Upper lobe of left lung (tissue), 6 donors: ENCODE results near the gene BCAS1. TPM values are rescaled to one million over a fixed set of nuclear protein-coding genes. Genes with fewer than 3 reads are reported as not detected.
A peak's percentile ranks its signal among the peaks of the same experiment; 100 is the strongest.

ENCODE experiments used
- ATAC-seq, 2 donors: fragments of 200-7000 bp; cut with Tn5 transposase; one replicate each; pipeline ENCODE4 v1.9.1; 2022; ENCODE audit warnings: mild to moderate bottlenecking in 2 of 2, moderate library complexity in 2 of 2; ENCODE audit not compliant: low FRiP score in 2 of 2
- DNase-seq, 2 donors: peaks; one replicate each; pipeline ENCODE4 v3.0.0-alpha.2; 2019 to 2020
- H3K27ac ChIP-seq, 4 donors: fragments of 200-600 bp; sonication (generic); one replicate each; pipeline ENCODE4 v1.5.1; 2016 to 2019
- H3K27me3 ChIP-seq, 4 donors: fragments of 200-600 bp; sonication (generic); one replicate each; pipeline ENCODE4 v1.5.1; 2017 to 2019
- H3K36me3 ChIP-seq, 4 donors: fragments of 200-600 bp; sonication (generic); one replicate each; pipeline ENCODE4 v1.5.1; 2016 to 2019
- H3K4me1 ChIP-seq, 4 donors: fragments of 200-600 bp; sonication (generic); one replicate each; pipeline ENCODE4 v1.5.1; 2018 to 2019
- H3K4me3 ChIP-seq, 4 donors: fragments of 200-600 bp; sonication (generic); one replicate each; pipeline ENCODE4 v1.5.1; 2017 to 2019; ENCODE audit warnings: mild to moderate bottlenecking in 2 of 4, moderate library complexity in 1 of 4
- H3K9me3 ChIP-seq, 4 donors: fragments of 200-600 bp; sonication (generic); one replicate each; pipeline ENCODE4 v1.5.1; 2018 to 2019
- EP300 ChIP-seq, 4 donors: sonication (generic); formaldehyde crosslinking; IDR thresholded peaks; one replicate each; pipeline ENCODE4 v1.5.1; 2017; ENCODE audit warnings: antibody characterized with exemption in 4 of 4, control low read depth in 2 of 4
- POLR2A ChIP-seq, 4 donors: fragments of 450-650 bp; IDR thresholded peaks; one replicate each; pipeline ENCODE4 v1.5.1; 2016 to 2017; ENCODE audit warnings: antibody characterized with exemption in 4 of 4, mild to moderate bottlenecking in 2 of 4
- POLR2AphosphoS5 ChIP-seq, 2 donors: sonication (generic); formaldehyde crosslinking; IDR thresholded peaks; one replicate each; pipeline ENCODE4 v1.5.1; 2017; ENCODE audit warnings: antibody characterized with exemption in 2 of 2
- WGBS, 2 donors: methylation state at CpG; one replicate each; pipeline ENCODE4 v1.1.5; 2017 to 2018; 5-methylcytosine and 5-hydroxymethylcytosine counted together
- total RNA-seq, 6 donors: library from RNA; depleted of rRNA in 4 of 6; stranded (reverse); fragments of >200 nt in 4 of 6; gene quantifications; one replicate each; pipeline versions ENCODE4 v1.1.0 to v1.2.1, GENCODE V29; 2016 to 2021
- TF ChIP-seq, protein P1 (sequence below), 6 experiments: fragments of 450-650 bp in 4 of 6; fragments of 200-600 bp in 2 of 6; sonication (generic) in 2 of 6; IDR thresholded peaks; one replicate each; pipeline ENCODE4 v1.5.1; 2016 to 2019; ENCODE audit warnings: antibody characterized with exemption in 6 of 6
- donor health status: DM: no; HTN: no; CAD: no; lungs with moderate emphysema.
- donor health status: DM: no; HTN: yes; CAD: no; lungs with severe emphysema.

BCAS1 gene
- total RNA-seq, 6 donors from 2014 or later: 0.74 to 11.2 (median 1.3) TPM

DNA sequence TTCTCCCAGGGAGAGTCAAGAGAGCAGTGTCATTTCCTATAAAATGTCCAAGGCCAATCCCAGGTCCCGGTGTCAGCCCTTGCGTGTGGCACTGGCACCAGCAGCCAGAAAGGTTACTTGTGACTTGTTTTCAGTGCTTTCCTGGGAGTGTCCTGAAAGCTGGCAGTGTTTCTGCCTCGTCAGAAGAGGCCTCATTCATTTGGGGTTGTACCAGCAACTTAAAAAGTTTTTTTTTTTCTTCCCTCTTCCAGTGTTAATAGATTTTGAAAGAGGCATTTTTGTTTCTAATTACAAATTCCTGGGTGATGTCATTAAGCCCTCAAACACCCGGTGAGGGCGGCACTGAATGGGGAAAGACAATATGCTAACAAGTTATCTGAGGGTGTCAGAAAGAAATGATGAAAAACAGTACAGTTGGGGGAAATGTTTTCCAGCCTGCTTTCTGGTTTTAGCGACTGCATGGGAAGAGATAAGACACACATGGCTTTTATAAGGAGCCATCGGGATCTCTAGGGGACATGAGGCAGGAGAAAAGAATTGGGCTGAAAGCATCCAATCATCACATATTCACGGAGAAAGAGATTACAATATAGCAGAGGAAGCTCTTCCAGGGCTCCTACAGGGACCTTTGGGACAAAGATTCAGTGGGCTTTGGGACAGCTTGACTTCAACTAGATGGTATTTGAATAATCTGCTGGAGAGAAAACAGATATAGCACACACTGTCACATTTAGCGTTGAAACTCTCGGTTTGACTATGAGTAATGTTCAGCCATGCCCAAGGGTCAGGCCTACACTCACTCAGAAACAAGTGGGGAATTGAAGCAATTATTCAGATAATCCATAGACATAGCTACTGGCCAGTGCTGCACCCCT lies 153.0 kb downstream of the BCAS1 start:
- Histone ChIP-seq H3K9me3 (no peaks in the 10 kb centered on the region), H3K27me3 (no peaks in the 10 kb centered on the region), H3K36me3 (no peaks in the 10 kb centered on the region), H3K4me1 (peaks cover 27 to 34% (median 32%) of the 10 kb centered on the region in 4 donors), H3K4me3 (no peak overlapping the region), H3K27ac (peak overlapping the region; percentile 76 to 91 (median 88))
- DNase-seq (peak in 1 of 2 donors; percentile 65), ATAC-seq (peak; percentile 39 to 73)
- 36 to 44% methylated on average over 10 of the region's 10 CpGs for WGBS, 2 donors
- TF ChIP-seq, protein P1, sequence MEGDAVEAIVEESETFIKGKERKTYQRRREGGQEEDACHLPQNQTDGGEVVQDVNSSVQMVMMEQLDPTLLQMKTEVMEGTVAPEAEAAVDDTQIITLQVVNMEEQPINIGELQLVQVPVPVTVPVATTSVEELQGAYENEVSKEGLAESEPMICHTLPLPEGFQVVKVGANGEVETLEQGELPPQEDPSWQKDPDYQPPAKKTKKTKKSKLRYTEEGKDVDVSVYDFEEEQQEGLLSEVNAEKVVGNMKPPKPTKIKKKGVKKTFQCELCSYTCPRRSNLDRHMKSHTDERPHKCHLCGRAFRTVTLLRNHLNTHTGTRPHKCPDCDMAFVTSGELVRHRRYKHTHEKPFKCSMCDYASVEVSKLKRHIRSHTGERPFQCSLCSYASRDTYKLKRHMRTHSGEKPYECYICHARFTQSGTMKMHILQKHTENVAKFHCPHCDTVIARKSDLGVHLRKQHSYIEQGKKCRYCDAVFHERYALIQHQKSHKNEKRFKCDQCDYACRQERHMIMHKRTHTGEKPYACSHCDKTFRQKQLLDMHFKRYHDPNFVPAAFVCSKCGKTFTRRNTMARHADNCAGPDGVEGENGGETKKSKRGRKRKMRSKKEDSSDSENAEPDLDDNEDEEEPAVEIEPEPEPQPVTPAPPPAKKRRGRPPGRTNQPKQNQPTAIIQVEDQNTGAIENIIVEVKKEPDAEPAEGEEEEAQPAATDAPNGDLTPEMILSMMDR (IDR thresholded peaks at IDR 0.05): no peak
- TF ChIP-seq POLR2AphosphoS5 (IDR thresholded peaks at IDR 0.05): peak in 1 of 2 donors; percentile 32
- peak in 1 of 4 donors; percentile 41 for TF ChIP-seq POLR2A (IDR thresholded peaks at IDR 0.05)

DNA sequence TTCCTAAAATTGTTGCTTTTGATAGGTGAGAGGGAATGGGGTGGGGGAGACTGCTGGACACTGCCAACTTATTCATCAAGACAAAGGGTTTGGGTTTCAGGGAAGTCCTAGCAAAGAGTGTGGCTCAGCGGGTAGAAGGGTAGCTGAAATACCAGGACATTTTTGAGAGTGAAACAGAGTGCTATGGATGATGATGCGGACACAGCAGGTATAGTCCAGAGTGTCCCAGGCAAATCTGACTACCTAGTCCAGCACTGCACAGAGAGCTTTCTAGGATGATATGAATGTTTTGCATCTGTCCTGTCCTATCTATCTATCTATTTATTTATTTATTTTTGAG lies 154.3 kb downstream of the BCAS1 start:
- DNase-seq: no peak
- WGBS, 2 donors: 48 to 66% methylated on average over 2 of the region's 2 CpGs
- peak overlapping the region in 2 of 4 donors; percentile 62 to 63 for H3K4me3 ChIP-seq

DNA sequence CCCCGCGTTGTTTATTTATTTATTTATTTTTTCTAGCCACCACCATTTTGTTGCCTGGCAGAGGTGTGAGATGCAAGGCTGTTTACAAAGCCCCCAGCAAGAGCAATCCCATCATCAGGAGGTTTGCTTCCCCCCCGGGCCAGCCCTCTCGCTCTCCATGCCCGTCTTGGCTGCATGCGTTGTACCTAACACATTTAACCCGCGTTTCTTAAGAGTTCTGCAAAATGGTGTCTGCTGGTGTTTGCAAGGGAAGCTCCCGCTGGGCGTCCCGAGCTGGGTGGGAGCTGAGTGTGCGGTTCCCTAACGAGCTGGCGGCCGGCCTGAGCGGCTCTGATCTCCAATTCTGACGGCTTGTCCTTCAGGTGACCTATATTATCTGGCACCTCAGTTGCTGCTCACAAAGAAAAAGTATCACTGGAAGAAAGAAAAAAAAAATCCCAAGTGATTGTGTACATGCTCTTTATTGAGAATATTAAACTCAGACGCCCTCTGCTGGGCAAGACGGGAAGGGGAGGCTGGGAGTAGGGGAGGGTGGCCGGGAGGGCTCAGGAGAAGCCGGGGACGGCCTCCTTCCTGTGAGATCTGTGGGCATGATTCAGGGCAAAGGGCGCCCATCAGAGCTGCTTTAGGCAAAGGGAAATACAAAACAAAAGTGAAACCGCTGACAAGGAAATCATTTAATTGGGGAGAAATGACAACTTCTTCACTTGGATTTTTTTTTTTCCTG lies 154.8 kb downstream of the BCAS1 start:
- WGBS, 2 donors: 0 to 1% methylated on average over 24 of the region's 24 CpGs
- peaks cover 27 to 31% (median 31%) of the 10 kb centered on the region in 4 donors for H3K4me1 ChIP-seq
- H3K27ac ChIP-seq: peak overlapping the region; percentile 76 to 91 (median 88)
- H3K36me3 ChIP-seq: no peaks in the 10 kb centered on the region
- DNase-seq: peak; percentile 86 to 97
- H3K9me3 ChIP-seq: no peaks in the 10 kb centered on the region
- peak; percentile 94 to 95 for ATAC-seq
- H3K4me3 ChIP-seq: peak overlapping the region; percentile 33 to 63 (median 54)
- TF ChIP-seq POLR2AphosphoS5 (IDR thresholded peaks at IDR 0.05) (peak in 1 of 2 donors; percentile 52), POLR2A (IDR thresholded peaks at IDR 0.05) (peak in 1 of 4 donors; percentile 8), EP300 (IDR thresholded peaks at IDR 0.05) (no peak)
- TF ChIP-seq, protein P1 (IDR thresholded peaks at IDR 0.05): peak; percentile 85 to 97 (median 88)
- H3K27me3 ChIP-seq: no peaks in the 10 kb centered on the region

More for the DNA sequence above, 154.3 kb downstream of the BCAS1 start:
- Histone ChIP-seq H3K27ac (peak overlapping the region; percentile 76 to 91 (median 88)), H3K9me3 (no peaks in the 10 kb centered on the region), H3K4me1 (peaks cover 27 to 31% (median 31%) of the 10 kb centered on the region in 4 donors), H3K36me3 (no peaks in the 10 kb centered on the region), H3K27me3 (no peaks in the 10 kb centered on the region)
- peak in 1 of 2 donors; percentile 1 for ATAC-seq
- TF ChIP-seq POLR2AphosphoS5 (IDR thresholded peaks at IDR 0.05): no peak
- TF ChIP-seq POLR2A (IDR thresholded peaks at IDR 0.05): no peak
- TF ChIP-seq, protein P1 (IDR thresholded peaks at IDR 0.05): no peak
- TF ChIP-seq EP300 (IDR thresholded peaks at IDR 0.05): no peak

DNA sequence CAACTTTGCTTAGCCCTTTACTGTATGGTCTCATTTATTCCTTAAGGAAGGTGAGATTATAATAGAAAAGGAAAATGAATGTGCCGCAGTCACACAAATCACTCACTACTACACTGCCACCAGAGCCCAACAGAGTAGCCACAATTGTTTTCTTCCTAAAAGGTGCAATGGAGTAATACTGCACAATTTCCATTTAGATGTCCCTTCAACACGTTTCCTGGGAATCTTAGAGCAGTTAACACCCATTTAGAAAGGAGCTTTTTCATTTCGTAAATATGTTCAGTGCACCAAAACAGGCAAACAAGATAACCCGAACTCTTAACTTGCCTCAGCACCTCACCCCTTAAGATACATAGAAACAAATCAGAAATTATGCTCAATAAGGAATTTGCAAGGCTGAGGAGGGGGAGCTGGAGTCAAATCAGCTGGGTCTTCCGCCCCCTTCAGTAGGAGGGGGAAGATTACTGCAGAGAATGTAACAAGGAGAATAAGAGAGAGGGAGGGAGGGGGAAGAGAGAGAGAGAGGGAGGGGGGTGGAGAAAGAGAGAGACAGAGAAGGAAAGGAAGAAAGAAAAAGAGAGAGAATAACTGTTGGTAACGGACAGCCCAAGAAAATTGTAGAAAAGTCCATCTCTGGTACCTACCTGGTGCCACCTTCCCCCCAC lies 155.5 kb downstream of the BCAS1 start:
- Histone ChIP-seq H3K27ac (peak overlapping the region; percentile 76 to 91 (median 88)), H3K9me3 (no peaks in the 10 kb centered on the region), H3K4me3 (peak overlapping the region in 3 of 4 donors; percentile 46 to 63 (median 62)), H3K4me1 (peaks cover 27 to 31% (median 31%) of the 10 kb centered on the region in 4 donors), H3K36me3 (no peaks in the 10 kb centered on the region), H3K27me3 (no peaks in the 10 kb centered on the region)
- no peak for ATAC-seq
- DNase-seq: no peak
- TF ChIP-seq POLR2AphosphoS5 (IDR thresholded peaks at IDR 0.05) (no peak), EP300 (IDR thresholded peaks at IDR 0.05) (no peak), POLR2A (IDR thresholded peaks at IDR 0.05) (no peak)
- TF ChIP-seq, protein P1 (IDR thresholded peaks at IDR 0.05): no peak
- 40 to 51% methylated on average over 6 of the region's 6 CpGs for WGBS, 2 donors
